Neural progenitor cell (in vitro differentiated cells): ENCODE measurements around the gene PAK4.

Source experiments
- EZH2 ChIP-seq: fragments of 200-600 bp; sonication (generic); IDR thresholded peaks from 2 replicates; pipeline ENCODE4 v1.6.1; 2017; ENCODE audit warnings: antibody characterized with exemption, mild to moderate bottlenecking, moderate library complexity
- EZH2phosphoT487 ChIP-seq: fragments of 200-600 bp; sonication (generic); IDR thresholded peaks from 2 replicates; pipeline ENCODE4 v1.6.1; 2017; ENCODE audit warnings: antibody characterized with exemption
- TF ChIP-seq, protein P1 (sequence below): fragments of 200-600 bp; sonication (generic); IDR thresholded peaks from 2 replicates; pipeline ENCODE4 v1.5.1; 2017; ENCODE audit warnings: antibody characterized with exemption, mild to moderate bottlenecking

GRCh38 chr19:39180749-39181148 lies 55.2 kb downstream of the PAK4 start:
- TF ChIP-seq EZH2, result no peak
- TF ChIP-seq, protein P1, sequence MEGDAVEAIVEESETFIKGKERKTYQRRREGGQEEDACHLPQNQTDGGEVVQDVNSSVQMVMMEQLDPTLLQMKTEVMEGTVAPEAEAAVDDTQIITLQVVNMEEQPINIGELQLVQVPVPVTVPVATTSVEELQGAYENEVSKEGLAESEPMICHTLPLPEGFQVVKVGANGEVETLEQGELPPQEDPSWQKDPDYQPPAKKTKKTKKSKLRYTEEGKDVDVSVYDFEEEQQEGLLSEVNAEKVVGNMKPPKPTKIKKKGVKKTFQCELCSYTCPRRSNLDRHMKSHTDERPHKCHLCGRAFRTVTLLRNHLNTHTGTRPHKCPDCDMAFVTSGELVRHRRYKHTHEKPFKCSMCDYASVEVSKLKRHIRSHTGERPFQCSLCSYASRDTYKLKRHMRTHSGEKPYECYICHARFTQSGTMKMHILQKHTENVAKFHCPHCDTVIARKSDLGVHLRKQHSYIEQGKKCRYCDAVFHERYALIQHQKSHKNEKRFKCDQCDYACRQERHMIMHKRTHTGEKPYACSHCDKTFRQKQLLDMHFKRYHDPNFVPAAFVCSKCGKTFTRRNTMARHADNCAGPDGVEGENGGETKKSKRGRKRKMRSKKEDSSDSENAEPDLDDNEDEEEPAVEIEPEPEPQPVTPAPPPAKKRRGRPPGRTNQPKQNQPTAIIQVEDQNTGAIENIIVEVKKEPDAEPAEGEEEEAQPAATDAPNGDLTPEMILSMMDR, result no peak
- no peak for TF ChIP-seq EZH2phosphoT487
